Suprapubic skin (tissue), 3 donors: ENCODE measurements around the gene HPDL.

ENCODE experiments used
- CTCF ChIP-seq, 2 donors: fragments of 200-600 bp in 1 of 2; fragments of 450-650 bp in 1 of 2; sonication (generic) in 1 of 2; IDR thresholded peaks; one replicate each; pipeline ENCODE4 v1.5.1; 2016 to 2019; ENCODE audit warnings: antibody characterized with exemption in 2 of 2, mild to moderate bottlenecking in 1 of 2, moderate library complexity in 1 of 2
- EP300 ChIP-seq: sonication (generic); formaldehyde crosslinking; IDR thresholded peaks from one replicate; pipeline ENCODE4 v1.6.1; 2017; ENCODE audit warnings: antibody characterized with exemption

DNA sequence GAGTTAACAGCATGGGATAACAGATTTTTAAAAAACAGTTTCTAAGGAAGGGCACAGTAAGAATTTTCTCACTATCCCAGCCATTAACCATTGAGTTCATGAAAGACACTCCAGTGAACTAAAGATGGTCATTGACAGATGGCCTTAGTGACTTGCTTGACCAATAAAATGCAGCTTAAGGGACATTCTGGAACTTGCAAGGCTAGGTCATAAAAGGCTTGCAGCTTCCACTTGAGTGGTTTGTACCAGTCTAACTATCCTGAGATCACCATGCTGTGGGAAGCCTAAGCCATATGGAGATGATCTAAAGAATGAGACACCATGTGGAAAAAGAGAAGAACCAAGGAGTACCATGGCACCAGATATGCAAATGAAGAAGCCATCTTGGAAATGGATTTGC, 51.5 kb downstream of the HPDL start:
- no peak for TF ChIP-seq CTCF (IDR thresholded peaks at IDR 0.05)
- TF ChIP-seq EP300: no peak
